Measurements from ENCODE around the gene AKR1D1. TPM values are rescaled to one million over a fixed set of nuclear protein-coding genes. Genes with fewer than 3 reads are reported as not detected.

Gene AKR1D1
- total and polyA plus RNA-seq, 2 of the 13 experiments (the other 11 are each of a cell fraction or from before 2014, with no cell fraction given): 6.9 to 37.0 TPM

GRCh38 chr7:138097064-138097741, 20.9 kb downstream of the AKR1D1 start (continued):
- TF ChIP-seq PAWR (CRISPR knock-in tag; IDR thresholded peaks at IDR 0.05; ENCODE audit: borderline replicate concordance): no peak
- TF ChIP-seq PBX2 (CRISPR knock-in tag; IDR thresholded peaks at IDR 0.05): no peak
- TF ChIP-seq ZSCAN25 (CRISPR knock-in tag; IDR thresholded peaks at IDR 0.05): no peak
- peak; percentile 60 for TF ChIP-seq RARA (CRISPR knock-in tag; IDR thresholded peaks at IDR 0.05)
- TF ChIP-seq SP140L (CRISPR knock-in tag; IDR thresholded peaks at IDR 0.05; ENCODE audit: borderline replicate concordance): 0 out of 2 replicates have a peak, but pooled peaks have one; percentile 42
- TF ChIP-seq ZNF883 (CRISPR knock-in tag; IDR thresholded peaks at IDR 0.05; ENCODE audit: not compliant biosample characterization): no peak
- no peak for TF ChIP-seq ZNF24 (IDR thresholded peaks at IDR 0.05)
- no peak for TF ChIP-seq ZNF607 (CRISPR knock-in tag; IDR thresholded peaks at IDR 0.05; ENCODE audit: borderline replicate concordance)
- peak; percentile 55; the same call in 1 of the 2 replicates for TF ChIP-seq KAT8 (CRISPR knock-in tag; IDR thresholded peaks at IDR 0.05)
- TF ChIP-seq BHLHE40 (IDR thresholded peaks at IDR 0.05; ENCODE audit: low read length): no peak
- TF ChIP-seq ZNF101 (CRISPR knock-in tag; IDR thresholded peaks at IDR 0.05; ENCODE audit: borderline replicate concordance, low read depth): no peak
- TF ChIP-seq SOX6 (IDR thresholded peaks at IDR 0.05): no peak
- peak; percentile 51 for TF ChIP-seq SOX6 (CRISPR knock-in tag; IDR thresholded peaks at IDR 0.05)
- TF ChIP-seq ZNF678 (CRISPR knock-in tag; IDR thresholded peaks at IDR 0.05): no peak
- no peak for TF ChIP-seq SUZ12 (IDR thresholded peaks at IDR 0.05; ENCODE audit: low read depth, low read length)
- TF ChIP-seq HNRNPH1 (optimal IDR thresholded peaks at IDR 0.05; ENCODE audit: low read depth, low read length): no peak
- no peak for TF ChIP-seq HOXA5 (CRISPR knock-in tag; IDR thresholded peaks at IDR 0.05)
- TF ChIP-seq ZNF501 (CRISPR knock-in tag; IDR thresholded peaks at IDR 0.05): no peak
- TF ChIP-seq HDAC6 (IDR thresholded peaks at IDR 0.05; ENCODE audit: low read depth, low read length): no peak
- TF ChIP-seq SALL2 (CRISPR knock-in tag; IDR thresholded peaks at IDR 0.05): no peak
- peak; percentile 77 for TF ChIP-seq SALL1 (CRISPR knock-in tag; IDR thresholded peaks at IDR 0.05)
- TF ChIP-seq KDM2A (CRISPR knock-in tag; IDR thresholded peaks at IDR 0.05; ENCODE audit: borderline replicate concordance, low read depth): no peak
- TF ChIP-seq CERS6 (CRISPR knock-in tag; IDR thresholded peaks at IDR 0.05): no peak
- no peak for TF ChIP-seq ZBTB7A (CRISPR knock-in tag; IDR thresholded peaks at IDR 0.05)
- TF ChIP-seq, protein P1, sequence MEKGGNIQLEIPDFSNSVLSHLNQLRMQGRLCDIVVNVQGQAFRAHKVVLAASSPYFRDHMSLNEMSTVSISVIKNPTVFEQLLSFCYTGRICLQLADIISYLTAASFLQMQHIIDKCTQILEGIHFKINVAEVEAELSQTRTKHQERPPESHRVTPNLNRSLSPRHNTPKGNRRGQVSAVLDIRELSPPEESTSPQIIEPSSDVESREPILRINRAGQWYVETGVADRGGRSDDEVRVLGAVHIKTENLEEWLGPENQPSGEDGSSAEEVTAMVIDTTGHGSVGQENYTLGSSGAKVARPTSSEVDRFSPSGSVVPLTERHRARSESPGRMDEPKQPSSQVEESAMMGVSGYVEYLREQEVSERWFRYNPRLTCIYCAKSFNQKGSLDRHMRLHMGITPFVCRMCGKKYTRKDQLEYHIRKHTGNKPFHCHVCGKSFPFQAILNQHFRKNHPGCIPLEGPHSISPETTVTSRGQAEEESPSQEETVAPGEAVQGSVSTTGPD (CRISPR knock-in tag; IDR thresholded peaks at IDR 0.05): no peak
- TF ChIP-seq ZSCAN30 (CRISPR knock-in tag; IDR thresholded peaks at IDR 0.05): no peak
- TF ChIP-seq ZNF333 (CRISPR knock-in tag; IDR thresholded peaks at IDR 0.05; ENCODE audit: borderline replicate concordance): no peak
- TF ChIP-seq ZNF782 (CRISPR knock-in tag; IDR thresholded peaks at IDR 0.05; ENCODE audit: borderline replicate concordance): no peak
- no peak for TF ChIP-seq ZNF124 (CRISPR knock-in tag; IDR thresholded peaks at IDR 0.05)
- 0 out of 2 replicates have a peak, but pooled peaks have one; percentile 44 for TF ChIP-seq RXRB (CRISPR knock-in tag; IDR thresholded peaks at IDR 0.05; ENCODE audit: borderline replicate concordance)
- TF ChIP-seq FOXC1 (CRISPR knock-in tag; IDR thresholded peaks at IDR 0.05; ENCODE audit: borderline replicate concordance): no peak

All from HepG2 (cell line).